H9 (cell line): ENCODE results near the gene HNRNPA3. TPM values are rescaled to one million over a fixed set of nuclear protein-coding genes. Genes with fewer than 3 reads are reported as not detected.

Experiments used
- DNase-seq: peaks from one replicate; pipeline ENCODE4 v3.0.0-alpha.2; 2017
- H2AFZ ChIP-seq: one replicate; pipeline ENCODE4 v1.6.1; 2013; ENCODE audit warnings: mild to moderate bottlenecking, low read length, control low read depth, moderate library complexity
- H2AK5ac ChIP-seq: 2 replicates; pipeline ENCODE4 v1.6.1; 2013; ENCODE audit warnings: low read length, control low read depth, mixed read lengths; ENCODE audit not compliant: insufficient read length
- H2BK120ac ChIP-seq: one replicate; pipeline ENCODE4 v1.6.1; 2013; ENCODE audit warnings: low read depth, mild to moderate bottlenecking, low read length, control low read depth, inconsistent platforms; ENCODE audit not compliant: poor library complexity, severe bottlenecking
- H2BK12ac ChIP-seq: 2 replicates; pipeline ENCODE4 v1.6.1; 2013; ENCODE audit warnings: low read length, control low read depth, mixed read lengths, low read depth; ENCODE audit not compliant: insufficient read length
- H2BK15ac ChIP-seq: 2 replicates; pipeline ENCODE4 v1.6.1; 2013; ENCODE audit warnings: low read depth, low read length, control low read depth
- H2BK20ac ChIP-seq: one replicate; pipeline ENCODE4 v1.6.1; 2013; ENCODE audit warnings: low read depth, mild to moderate bottlenecking, low read length, control low read depth, inconsistent platforms; ENCODE audit not compliant: poor library complexity, severe bottlenecking
- H2BK5ac ChIP-seq: 2 replicates; pipeline ENCODE4 v1.6.1; 2013; ENCODE audit warnings: low read length, control low read depth, mixed read lengths; ENCODE audit not compliant: insufficient read length
- H3K14ac ChIP-seq: 2 replicates; pipeline ENCODE4 v1.6.1; 2013; ENCODE audit warnings: low read length, control low read depth; ENCODE audit not compliant: insufficient read depth
- H3K18ac ChIP-seq: 2 replicates; pipeline ENCODE4 v1.6.1; 2013; ENCODE audit warnings: low read depth, mild to moderate bottlenecking, mixed read lengths, low read length, control low read depth; ENCODE audit not compliant: insufficient read length
- H3K23ac ChIP-seq: 2 replicates; pipeline ENCODE4 v1.6.1; 2013; ENCODE audit warnings: low read length, control low read depth, mixed read lengths, low read depth; ENCODE audit not compliant: insufficient read length
- H3K23me2 ChIP-seq: 2 replicates; pipeline ENCODE4 v1.6.1; 2013; ENCODE audit warnings: low read depth, mild to moderate bottlenecking, mixed read lengths, low read length, control low read depth; ENCODE audit not compliant: insufficient read length, poor library complexity, severe bottlenecking
- H3K27ac ChIP-seq: 2 replicates; pipeline ENCODE4 v1.5.1; 2013; ENCODE audit warnings: low read length, control low read depth, mixed read lengths, low read depth; ENCODE audit not compliant: insufficient read length
- H3K27me3 ChIP-seq: 2 replicates; pipeline ENCODE4 v1.6.1; 2013; ENCODE audit warnings: low read length, control low read depth, inconsistent platforms; ENCODE audit not compliant: insufficient read depth
- H3K4ac ChIP-seq: 2 replicates; pipeline ENCODE4 v1.6.1; 2013; ENCODE audit warnings: low read depth, mild to moderate bottlenecking, control low read depth, inconsistent platforms, low read length, moderate library complexity
- H3K4me1 ChIP-seq: 2 replicates; pipeline ENCODE4 v1.6.1; 2013; ENCODE audit warnings: low read length, control low read depth, inconsistent platforms; ENCODE audit not compliant: insufficient read depth
- H3K4me2 ChIP-seq: 2 replicates; pipeline ENCODE4 v1.6.1; 2013; ENCODE audit warnings: low read length, control low read depth, mixed read lengths; ENCODE audit not compliant: insufficient read length, insufficient read depth
- H3K56ac ChIP-seq: 2 replicates; pipeline ENCODE4 v1.6.1; 2013; ENCODE audit warnings: low read depth, mild to moderate bottlenecking, mixed read lengths, low read length, control low read depth; ENCODE audit not compliant: insufficient read length
- H3K79me1 ChIP-seq: 2 replicates; pipeline ENCODE4 v1.6.1; 2013; ENCODE audit warnings: low read depth, mild to moderate bottlenecking, moderate library complexity, low read length, control low read depth, inconsistent platforms; ENCODE audit not compliant: insufficient read depth, poor library complexity, severe bottlenecking
- H3K79me2 ChIP-seq: 2 replicates; pipeline ENCODE4 v1.6.1; 2013; ENCODE audit warnings: low read length, control low read depth, inconsistent platforms; ENCODE audit not compliant: insufficient read depth
- H3K9ac ChIP-seq: 2 replicates; pipeline ENCODE4 v1.6.1; 2013; ENCODE audit warnings: low read length, control low read depth, mixed read lengths; ENCODE audit not compliant: insufficient read length; ENCODE audit errors: extremely low read depth
- H3K9me3 ChIP-seq: one replicate; pipeline ENCODE4 v1.6.1; 2013; ENCODE audit warnings: low read depth, low read length, inconsistent platforms; ENCODE audit not compliant: control insufficient read depth
- H3T11ph ChIP-seq: one replicate; pipeline ENCODE4 v1.6.1; 2013; ENCODE audit warnings: mild to moderate bottlenecking, low read length, control low read depth, inconsistent platforms
- H4K20me1 ChIP-seq: one replicate; pipeline ENCODE4 v1.6.1; 2013; ENCODE audit not compliant: control insufficient read depth, insufficient read length, insufficient read depth
- H4K5ac ChIP-seq: 2 replicates; pipeline ENCODE4 v1.6.1; 2013; ENCODE audit warnings: low read depth, mild to moderate bottlenecking, mixed read lengths, low read length, control low read depth; ENCODE audit not compliant: insufficient read length
- H4K8ac ChIP-seq: replicated peaks from 2 replicates; pipeline ENCODE4 v1.6.1; 2013; ENCODE audit warnings: low read length, control low read depth, mixed read lengths, low read depth; ENCODE audit not compliant: insufficient read length
- H4K91ac ChIP-seq: 2 replicates; pipeline ENCODE4 v1.6.1; 2013; ENCODE audit warnings: low read depth, mild to moderate bottlenecking, moderate library complexity, mixed read lengths, low read length, control low read depth; ENCODE audit not compliant: insufficient read length
- H3K27ac Mint-ChIP-seq, 3 experiments: 2 replicates in 2 of 3; 3 replicates in 1 of 3; pipeline ENCODE4 v1.8.0; 2020 to 2021; ENCODE audit warnings: mixed read lengths in 3 of 3, mild to moderate bottlenecking in 1 of 3, moderate library complexity in 1 of 3
- H3K27me3 Mint-ChIP-seq: 2 replicates; pipeline ENCODE4 v1.8.0; 2021; ENCODE audit warnings: low read depth, mild to moderate bottlenecking, moderate library complexity, mixed read lengths
- H3K36me3 Mint-ChIP-seq, 3 experiments: 2 replicates in 2 of 3; 3 replicates in 1 of 3; pipeline ENCODE4 v1.8.0; 2020 to 2021; ENCODE audit warnings: low read depth in 3 of 3, mixed read lengths in 3 of 3; ENCODE audit not compliant: insufficient read depth in 1 of 3
- H3K4me1 Mint-ChIP-seq, 2 experiments: 2 replicates each; pipeline ENCODE4 v1.8.0; 2020; ENCODE audit warnings: mixed read lengths in 2 of 2
- H3K4me3 Mint-ChIP-seq, 2 experiments: 2 replicates in 1 of 2; 3 replicates in 1 of 2; pipeline ENCODE4 v1.8.0; 2020 to 2021; ENCODE audit warnings: mild to moderate bottlenecking in 2 of 2, mixed read lengths in 2 of 2, moderate library complexity in 1 of 2
- H3K9me3 Mint-ChIP-seq, 2 experiments: 2 replicates in 1 of 2; 3 replicates in 1 of 2; pipeline ENCODE4 v1.8.0; 2020; ENCODE audit warnings: mild to moderate bottlenecking in 2 of 2, mixed read lengths in 2 of 2, moderate library complexity in 1 of 2
- WGBS: extraction: QIAGEN DNeasy Blood & Tissue Kit; methylation state at CpG from one replicate; pipeline ENCODE4 v1.1.7; 2013; ENCODE audit warnings: missing lambda C conversion rate, low lambda C conversion rate, mixed read lengths; ENCODE audit not compliant: insufficient read length; ENCODE audit errors: extremely low coverage; 5-methylcytosine and 5-hydroxymethylcytosine counted together
- total RNA-seq: library from RNA; stranded (reverse); gene quantifications from 2 replicates; pipeline ENCODE4 v1.2.1, GENCODE V29; 2021
- TF ChIP-seq, protein P1 (sequence below): fragments of 200-600 bp; sonication (generic); conservative IDR thresholded peaks from 3 replicates; pipeline ENCODE4 v1.8.0; 2021; ENCODE audit warnings: antibody characterized with exemption, mild to moderate bottlenecking

HNRNPA3 gene
- total RNA-seq, 1 experiment from 2014 or later = 405 TPM

DNA sequence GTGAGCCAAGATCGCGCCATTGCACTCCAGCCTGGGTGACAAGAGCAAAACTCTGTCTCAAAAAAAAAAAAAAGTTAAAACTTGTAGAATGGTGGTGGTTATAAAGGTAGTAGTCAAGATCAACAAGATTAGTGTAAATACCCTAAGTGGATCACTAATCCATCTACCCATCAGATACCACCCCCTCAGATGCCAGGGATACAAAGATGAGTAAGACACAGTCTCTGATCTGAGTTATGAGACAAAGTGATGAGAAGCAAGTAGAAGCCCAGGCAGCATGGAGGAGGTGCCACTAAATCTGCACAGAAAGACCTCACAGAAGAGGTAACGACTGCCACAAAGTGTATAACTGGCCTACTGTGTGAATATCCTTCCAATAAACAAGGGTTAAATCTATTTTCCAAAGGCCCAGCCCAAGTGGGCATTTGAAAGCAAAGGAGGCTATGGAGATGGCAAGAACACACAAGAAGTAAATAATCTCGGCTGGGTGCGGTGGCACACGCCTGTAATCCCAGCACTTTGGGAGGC, 31.7 kb downstream of the HNRNPA3 start:
- no peaks in the 10 kb centered on the region for H3K9me3 ChIP-seq
- Mint-ChIP-seq H3K27me3 (no peaks in the 10 kb centered on the region), H3K9me3 (no peaks in the 10 kb centered on the region), H3K27ac (peak overlapping the region in 2 of 3 experiments; percentile 30 to 83; a peak in 2 of 7 replicates), H3K36me3 (no peaks in the 10 kb centered on the region; a peak in 3 of 7 replicates), H3K4me1 (peaks cover 48 to 54% of the 10 kb centered on the region in 2 experiments), H3K4me3 (no peak overlapping the region)
- H3K23ac ChIP-seq = no peak overlapping the region
- H3K27ac ChIP-seq = no peak overlapping the region
- H2BK12ac ChIP-seq = no peak overlapping the region
- H4K8ac ChIP-seq = no peak overlapping the region
- H3K18ac ChIP-seq = no peak overlapping the region
- peaks cover 21% of the 10 kb centered on the region for H3K79me2 ChIP-seq
- no peak overlapping the region for H2BK20ac ChIP-seq
- no peak overlapping the region for H3T11ph ChIP-seq
- H4K20me1 ChIP-seq = peaks cover 2% of the 10 kb centered on the region
- H2BK15ac ChIP-seq = no peak overlapping the region
- H3K79me1 ChIP-seq = peaks cover 4% of the 10 kb centered on the region
- H3K4ac ChIP-seq = no peak overlapping the region
- no peak for DNase-seq
- no CpG with 5 or more reads among the region's 6 CpGs for WGBS
- no peak overlapping the region for H2AFZ ChIP-seq
- no peak overlapping the region for H2BK120ac ChIP-seq
- H2AK5ac ChIP-seq = no peak overlapping the region
- H4K91ac ChIP-seq = no peak overlapping the region
- no peak overlapping the region for H3K9ac ChIP-seq
- H3K56ac ChIP-seq = no peak overlapping the region
- H3K4me2 ChIP-seq = no peak overlapping the region
- peaks cover 12% of the 10 kb centered on the region; the same call in 1 of the 2 replicates for H3K4me1 ChIP-seq
- H3K14ac ChIP-seq = no peak overlapping the region
- no peak overlapping the region for H2BK5ac ChIP-seq
- no peaks in the 10 kb centered on the region for H3K27me3 ChIP-seq
- no peak overlapping the region for H4K5ac ChIP-seq
- TF ChIP-seq, protein P1, sequence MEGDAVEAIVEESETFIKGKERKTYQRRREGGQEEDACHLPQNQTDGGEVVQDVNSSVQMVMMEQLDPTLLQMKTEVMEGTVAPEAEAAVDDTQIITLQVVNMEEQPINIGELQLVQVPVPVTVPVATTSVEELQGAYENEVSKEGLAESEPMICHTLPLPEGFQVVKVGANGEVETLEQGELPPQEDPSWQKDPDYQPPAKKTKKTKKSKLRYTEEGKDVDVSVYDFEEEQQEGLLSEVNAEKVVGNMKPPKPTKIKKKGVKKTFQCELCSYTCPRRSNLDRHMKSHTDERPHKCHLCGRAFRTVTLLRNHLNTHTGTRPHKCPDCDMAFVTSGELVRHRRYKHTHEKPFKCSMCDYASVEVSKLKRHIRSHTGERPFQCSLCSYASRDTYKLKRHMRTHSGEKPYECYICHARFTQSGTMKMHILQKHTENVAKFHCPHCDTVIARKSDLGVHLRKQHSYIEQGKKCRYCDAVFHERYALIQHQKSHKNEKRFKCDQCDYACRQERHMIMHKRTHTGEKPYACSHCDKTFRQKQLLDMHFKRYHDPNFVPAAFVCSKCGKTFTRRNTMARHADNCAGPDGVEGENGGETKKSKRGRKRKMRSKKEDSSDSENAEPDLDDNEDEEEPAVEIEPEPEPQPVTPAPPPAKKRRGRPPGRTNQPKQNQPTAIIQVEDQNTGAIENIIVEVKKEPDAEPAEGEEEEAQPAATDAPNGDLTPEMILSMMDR = no peak
- H3K23me2 ChIP-seq = no peaks in the 10 kb centered on the region
